Activated CD4-positive, alpha-beta memory T cell treated with anti-CD3 and anti-CD28 coated beads for 36 hours (primary cell): ENCODE measurements around the gene ARF6. TPM values are rescaled to one million over a fixed set of nuclear protein-coding genes. Genes with fewer than 3 reads are reported as not detected.
"Not testable (repeated sequence)": the region's sequence is repeated elsewhere in the genome, so short reads cannot be mapped to it uniquely, and the experiment has no call there.

Experiments
- CTCF ChIA-PET: fragments of 350-600 bp; sonication (Branson Sonifier 250); formaldehyde crosslinking; loops from one replicate; lab custom pipeline; 2021; ENCODE audit warnings: antibody characterized with exemption, inconsistent platforms; lab: Charles Lee
- POLR2A ChIA-PET: fragments of 350-600 bp; sonication (Branson Sonifier 250); formaldehyde crosslinking; loops from one replicate; lab custom pipeline; 2021; ENCODE audit warnings: antibody characterized with exemption; lab: Charles Lee
- DNase-seq: peaks from one replicate; pipeline ENCODE4 v3.0.0-alpha.2; 2020
- H3K27ac Mint-ChIP-seq: one replicate; pipeline ENCODE4 v1.8.0; 2021; ENCODE audit warnings: mixed read lengths
- H3K27me3 Mint-ChIP-seq: one replicate; pipeline ENCODE4 v1.8.0; 2021; ENCODE audit warnings: mixed read lengths
- H3K36me3 Mint-ChIP-seq: one replicate; pipeline ENCODE4 v1.8.0; 2021; ENCODE audit warnings: mixed read lengths
- H3K4me1 Mint-ChIP-seq: one replicate; pipeline ENCODE4 v1.8.0; 2021; ENCODE audit warnings: low read depth, mixed read lengths
- H3K4me3 Mint-ChIP-seq: one replicate; pipeline ENCODE4 v1.8.0; 2021; ENCODE audit warnings: mild to moderate bottlenecking, mixed read lengths
- H3K9me3 Mint-ChIP-seq: one replicate; pipeline ENCODE4 v1.8.0; 2021; ENCODE audit warnings: mixed read lengths
- intact Hi-C: fragments of 100-400 bp; cut with micrococcal nuclease; formaldehyde crosslinking; loops from one replicate; pipeline ENCODE4 v1.15.1; 2023
- total RNA-seq, 2 experiments: library from RNA; stranded (reverse); gene quantifications; one replicate each; pipeline ENCODE4 v1.2.3, GENCODE V29; 2021

The ARF6 gene
- total RNA-seq, 2 experiments from 2014 or later = 198 to 202 TPM

DNA sequence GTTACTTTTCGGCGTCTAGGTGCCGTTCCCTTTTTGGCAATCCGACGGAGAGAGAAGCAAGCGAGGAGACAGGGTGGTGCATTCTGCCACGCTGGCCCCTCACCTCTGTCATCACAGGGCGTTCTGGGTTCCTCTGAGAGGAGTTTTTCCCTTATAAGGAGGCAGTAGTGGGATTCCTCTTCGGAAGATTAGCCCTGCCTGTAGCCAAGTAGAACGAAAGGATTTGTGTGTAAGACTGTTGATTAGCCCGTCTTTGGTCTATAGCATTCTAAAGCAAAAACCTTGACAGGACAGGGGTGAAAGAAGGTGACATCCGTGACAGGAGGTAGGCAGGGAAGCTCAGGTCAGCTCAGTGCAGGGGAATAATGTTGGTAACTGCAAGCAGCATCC lies 31.2 kb upstream of the ARF6 start:
- DNase-seq = peak; percentile 74
- Mint-ChIP-seq H3K9me3 (peaks cover 2% of the 10 kb centered on the region), H3K4me1 (peaks cover 24% of the 10 kb centered on the region), H3K27ac (no peak overlapping the region), H3K36me3 (no peaks in the 10 kb centered on the region), H3K4me3 (no peak overlapping the region), H3K27me3 (peaks cover 2% of the 10 kb centered on the region)
- CTCF ChIA-PET = interaction anchor here (0.6 to 8.3 kb wide), 40 partner anchors 11 to 502 kb away, joined by 3 to 179 read pairs (median 7); partner anchors contain the start of genes ARF6, DNAAF2, KLHDC2 and LRR1
- POLR2A ChIA-PET = interaction anchor here (0.6 to 6.7 kb wide), 23 partner anchors 9 to 280 kb away, joined by 3 to 83 read pairs (median 9); partner anchors contain the start of genes ARF6, KLHDC2, MGAT2 and NEMF
- intact Hi-C loops = loop anchor here (1.0 to 5.0 kb wide), 11 partner anchors 8 to 451 kb away; partner anchors contain the start of genes DMAC2L, KLHDC1, L2HGDH and RPS29

DNA sequence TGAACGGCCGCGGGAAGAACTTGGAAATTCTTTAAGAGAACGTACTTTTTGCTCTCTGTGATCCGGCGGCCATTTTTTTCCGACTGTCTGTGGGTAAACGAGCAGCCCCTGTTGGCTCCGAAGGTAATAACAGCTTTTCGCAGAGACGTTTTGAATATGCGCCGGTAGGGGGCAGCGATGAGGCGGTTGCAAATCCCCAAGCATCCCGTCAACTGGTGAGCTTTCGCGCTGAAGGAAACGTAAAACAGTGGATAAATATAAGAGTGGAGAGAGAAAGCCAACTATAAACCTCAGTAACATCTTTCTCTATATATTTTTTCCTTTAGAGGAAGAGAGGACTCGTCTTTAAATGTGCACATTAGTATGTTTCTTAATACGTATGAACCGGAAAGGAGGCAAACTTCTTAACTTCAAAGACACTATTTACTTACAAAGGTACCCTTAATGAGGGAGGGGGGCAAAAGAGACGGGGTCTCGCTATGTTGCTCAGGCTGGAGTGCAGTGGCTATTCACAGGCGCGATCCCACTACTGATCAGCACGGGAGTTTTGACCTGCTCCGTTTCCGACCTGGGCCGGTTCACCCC lies 30.7 kb upstream of the ARF6 start:
- Mint-ChIP-seq H3K27me3 (peaks cover 2% of the 10 kb centered on the region), H3K9me3 (peaks cover 2% of the 10 kb centered on the region), H3K4me1 (peaks cover 24% of the 10 kb centered on the region), H3K27ac (no peak overlapping the region), H3K36me3 (no peaks in the 10 kb centered on the region), H3K4me3 (no peak overlapping the region)
- intact Hi-C loops = loop anchor here (1.0 to 5.0 kb wide), 11 partner anchors 9 to 451 kb away; partner anchors contain the start of genes DMAC2L, KLHDC1, L2HGDH and RPS29
- ChIA-PET POLR2A (interaction anchor here (0.8 to 6.7 kb wide), 32 partner anchors 9 to 276 kb away, joined by 3 to 83 read pairs (median 8); partner anchors contain the start of genes ARF6, KLHDC2, MGAT2 and NEMF), CTCF (interaction anchor here (0.7 to 8.3 kb wide), 45 partner anchors 11 to 502 kb away, joined by 3 to 179 read pairs (median 6); partner anchors contain the start of genes ARF6, DNAAF2, KLHDC2 and LRR1)
- peak; percentile 93 for DNase-seq

- peaks cover 20% of the 10 kb centered on the region for H3K4me1 Mint-ChIP-seq
- intact Hi-C loops = loop anchor here (1.0 to 5.0 kb wide), 7 partner anchors 29 to 449 kb away; partner anchors contain the start of genes DMAC2L, KLHDC1, L2HGDH and RPS29
- H3K4me3 Mint-ChIP-seq = no peak overlapping the region
- peaks cover 2% of the 10 kb centered on the region for H3K27me3 Mint-ChIP-seq
- CTCF ChIA-PET = interaction anchor here (0.7 to 8.3 kb wide), 25 partner anchors 13 to 263 kb away, joined by 3 to 179 read pairs (median 16); partner anchors contain the start of genes ARF6, KLHDC2, MGAT2 and NEMF
- peaks cover 2% of the 10 kb centered on the region for H3K9me3 Mint-ChIP-seq
- DNase-seq = peak; percentile 33
- no peak overlapping the region for H3K27ac Mint-ChIP-seq
- POLR2A ChIA-PET = interaction anchor here (0.7 to 6.7 kb wide), 29 partner anchors 11 to 278 kb away, joined by 3 to 83 read pairs (median 6); partner anchors contain the start of genes ARF6, KLHDC2, NEMF and RPS29
- H3K36me3 Mint-ChIP-seq = no peaks in the 10 kb centered on the region
These were observed 29.2 kb upstream of the ARF6 start for GRCh38 chr14:49863487-49864281.

DNA sequence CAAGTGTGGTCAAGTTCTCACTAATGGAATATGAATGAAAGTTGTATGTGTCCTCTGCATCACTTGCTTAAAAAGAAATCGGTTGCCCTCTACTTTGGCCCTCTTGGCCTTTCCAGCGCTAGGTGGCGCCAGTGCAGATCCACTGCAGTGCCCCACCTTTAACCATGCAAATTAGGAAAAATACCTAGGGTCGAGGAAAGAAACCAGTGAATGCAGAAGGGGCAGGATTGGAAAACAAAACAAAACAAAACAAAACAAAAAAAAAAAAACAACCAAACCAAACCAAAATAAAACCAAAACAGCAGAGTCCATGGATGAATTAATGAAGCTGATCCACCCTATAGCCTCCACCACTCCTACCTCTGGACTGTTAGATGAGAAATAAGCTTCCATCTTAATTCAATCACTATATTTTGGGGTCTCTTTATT lies 27.4 kb upstream of the ARF6 start:
- intact Hi-C loops = loop anchor here (1.0 kb wide), 2 partner anchors 197 to 240 kb away; no protein-coding TSS in a partner anchor
- H3K9me3 Mint-ChIP-seq = peaks cover 2% of the 10 kb centered on the region

GRCh38 chr14:49867831-49868719 lies 24.8 kb upstream of the ARF6 start:
- H3K36me3 Mint-ChIP-seq = no peaks in the 10 kb centered on the region
- DNase-seq = peak; percentile 99
- H3K4me1 Mint-ChIP-seq = peaks cover 25% of the 10 kb centered on the region
- ChIA-PET CTCF (interaction anchor here (0.5 to 8.3 kb wide), 16 partner anchors 12 to 732 kb away, joined by 3 to 179 read pairs (median 4); partner anchors contain the start of genes NEMF and VCPKMT), POLR2A (interaction anchor here (0.5 to 5.9 kb wide), 15 partner anchors 11 to 325 kb away, joined by 3 to 60 read pairs (median 5); partner anchors contain the start of genes ARF6 and NEMF)
- H3K4me3 Mint-ChIP-seq = peak overlapping the region; percentile 94
- intact Hi-C loops = loop anchor here (1.0 kb wide), 9 partner anchors 11 to 248 kb away; partner anchors contain the start of gene VCPKMT
- H3K9me3 Mint-ChIP-seq = no peaks in the 10 kb centered on the region
- H3K27ac Mint-ChIP-seq = peak overlapping the region; percentile 85
- H3K27me3 Mint-ChIP-seq = no peaks in the 10 kb centered on the region

More for the DNA sequence above, 27.4 kb upstream of the ARF6 start:
- no peaks in the 10 kb centered on the region for H3K36me3 Mint-ChIP-seq
- POLR2A ChIA-PET = interaction anchor here (0.7 to 6.7 kb wide), 10 partner anchors 13 to 251 kb away, joined by 3 to 60 read pairs (median 4); partner anchors contain the start of genes ARF6, NEMF and VCPKMT
- peak; percentile 87 for DNase-seq
- CTCF ChIA-PET = interaction anchor here (0.6 to 8.3 kb wide), 32 partner anchors 9 to 251 kb away, joined by 3 to 179 read pairs (median 5); partner anchors contain the start of genes ARF6, NEMF and VCPKMT
- peaks cover 2% of the 10 kb centered on the region for H3K27me3 Mint-ChIP-seq
- no peak overlapping the region for H3K27ac Mint-ChIP-seq
- peaks cover 25% of the 10 kb centered on the region for H3K4me1 Mint-ChIP-seq
- H3K4me3 Mint-ChIP-seq = no peak overlapping the region

- no peaks in the 10 kb centered on the region for H3K36me3 Mint-ChIP-seq
- H3K27ac Mint-ChIP-seq = peak overlapping the region; percentile 85
- DNase-seq = no peak
- H3K27me3 Mint-ChIP-seq = no peaks in the 10 kb centered on the region
- ChIA-PET CTCF (interaction anchor here (0.6 to 8.0 kb wide), 10 partner anchors 12 to 248 kb away, joined by 3 to 70 read pairs (median 4); partner anchors contain the start of genes NEMF and VCPKMT), POLR2A (interaction anchor here (0.9 to 5.9 kb wide), 10 partner anchors 11 to 194 kb away, joined by 3 to 60 read pairs (median 9); partner anchors contain the start of genes ARF6 and NEMF)
- intact Hi-C loops = loop anchor here (1.0 kb wide), 9 partner anchors 11 to 248 kb away; partner anchors contain the start of gene VCPKMT
- peaks cover 25% of the 10 kb centered on the region for H3K4me1 Mint-ChIP-seq
- H3K4me3 Mint-ChIP-seq = peak overlapping the region; percentile 94
- H3K9me3 Mint-ChIP-seq = no peaks in the 10 kb centered on the region
These were observed 24.2 kb upstream of the ARF6 start for GRCh38 chr14:49868720-49869114.

DNA sequence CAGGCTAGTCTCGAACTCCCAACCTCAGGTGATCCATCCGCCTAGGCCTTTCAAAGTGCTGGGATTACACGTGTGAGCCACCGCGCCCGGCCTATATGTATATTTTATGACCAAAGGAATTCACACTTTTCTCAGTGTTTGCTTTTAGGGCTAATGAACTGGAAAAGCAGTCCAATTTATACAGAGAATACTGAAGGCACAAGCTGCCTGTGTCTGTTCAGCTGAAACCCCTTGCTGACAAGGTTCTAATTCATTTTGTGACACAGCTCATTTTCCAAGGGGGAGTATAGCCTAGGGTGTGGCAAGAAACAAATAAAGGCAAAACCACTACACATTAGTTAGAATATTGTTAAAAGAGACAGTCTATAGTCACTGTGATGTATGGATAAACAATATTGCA lies 22.0 kb upstream of the ARF6 start:
- no peak overlapping the region for H3K4me3 Mint-ChIP-seq
- no peaks in the 10 kb centered on the region for H3K27me3 Mint-ChIP-seq
- ChIA-PET POLR2A (interaction anchor here (1.0 to 5.9 kb wide), 4 partner anchors 9 to 168 kb away, joined by 3 to 60 read pairs (median 16); no protein-coding TSS in a partner anchor), CTCF (interaction anchor here (8.0 kb wide), 1 partner anchor 10 kb away, joined by 70 read pairs; no protein-coding TSS in a partner anchor)
- intact Hi-C loops = no loop called here
- DNase-seq = no peak
- H3K9me3 Mint-ChIP-seq = no peaks in the 10 kb centered on the region
- no peaks in the 10 kb centered on the region for H3K36me3 Mint-ChIP-seq
- H3K4me1 Mint-ChIP-seq = peaks cover 25% of the 10 kb centered on the region
- H3K27ac Mint-ChIP-seq = peak overlapping the region; percentile 23

GRCh38 chr14:49873548-49873947 lies 19.3 kb upstream of the ARF6 start:
- POLR2A ChIA-PET = interaction anchor here (1.1 kb wide), 1 partner anchor 19 kb away, joined by 4 read pairs; the partner anchor contains the start of gene ARF6
- H3K27me3 Mint-ChIP-seq, H3K9me3 Mint-ChIP-seq, intact Hi-C loops, DNase-seq, H3K36me3 Mint-ChIP-seq, CTCF ChIA-PET, H3K27ac Mint-ChIP-seq, H3K4me3 Mint-ChIP-seq: not testable (repeated sequence)
- peaks cover 25% of the 10 kb centered on the region for H3K4me1 Mint-ChIP-seq

GRCh38 chr14:49875640-49876198 lies 17.2 kb upstream of the ARF6 start:
- CTCF ChIA-PET = interaction anchor here (0.9 to 1.1 kb wide), 2 partner anchors 9 to 14 kb away, joined by 3 to 5 read pairs; no protein-coding TSS in a partner anchor

More at GRCh38 chr14:49875640-49876198, 17.2 kb upstream of the ARF6 start:
- Mint-ChIP-seq H3K4me1 (peaks cover 24% of the 10 kb centered on the region), H3K36me3 (no peaks in the 10 kb centered on the region), H3K27ac (no peak overlapping the region), H3K4me3 (no peak overlapping the region), H3K9me3 (no peaks in the 10 kb centered on the region), H3K27me3 (no peaks in the 10 kb centered on the region)
- POLR2A ChIA-PET = no interaction called here
- DNase-seq = no peak
- intact Hi-C loops = no loop called here
